IMR-90 (cell line): ENCODE results near the gene MTMR3. TPM values are rescaled to one million over a fixed set of nuclear protein-coding genes. Genes with fewer than 3 reads are reported as not detected.

Experiments used
- ATAC-seq: fragments of 200-7000 bp; cut with Tn5 transposase; 2 replicates; pipeline ENCODE4 v1.9.1; 2020; ENCODE audit warnings: low read depth, mild to moderate bottlenecking, moderate library complexity
- BruUV-seq: library from RNA; stranded (reverse); fragments of 400-500 nt; replicated peaks from 2 replicates; lab custom pipeline; 2021; lab: Mats Ljungman, UMichigan
- CTCF ChIA-PET: fragments of 300-600 bp; formaldehyde crosslinking; extraction: SDS; loops from one replicate; lab custom pipeline; 2021; ENCODE audit warnings: antibody characterized with exemption; lab: Yijun Ruan, JAX
- POLR2A ChIA-PET: fragments of 300-600 bp; sonication (Branson Sonifier 250); formaldehyde crosslinking; loops from one replicate; lab custom pipeline; 2022; ENCODE audit warnings: antibody characterized with exemption; ENCODE audit not compliant: unreplicated experiment; lab: Charles Lee
- DNase-seq: peaks from one replicate; pipeline ENCODE4 v3.0.0; 2013
- H2AFZ ChIP-seq: replicated peaks from 2 replicates; pipeline ENCODE3; 2013; ENCODE audit warnings: low read length, mild to moderate bottlenecking; ENCODE audit not compliant: poor library complexity
- H2AK5ac ChIP-seq: 2 replicates; pipeline ENCODE4 v1.6.1; 2013; ENCODE audit warnings: low read depth, low read length, inconsistent platforms
- H2AK9ac ChIP-seq: replicated peaks from 2 replicates; pipeline ENCODE3; 2013; ENCODE audit warnings: mild to moderate bottlenecking, low read depth, low read length, moderate library complexity; ENCODE audit not compliant: poor library complexity
- H2BK120ac ChIP-seq: 2 replicates; pipeline ENCODE4 v1.6.1; 2013; ENCODE audit warnings: low read depth, low read length, inconsistent platforms
- H2BK15ac ChIP-seq: 3 replicates; pipeline ENCODE4 v1.6.1; 2013; ENCODE audit warnings: low read depth, low read length, inconsistent platforms
- H2BK20ac ChIP-seq: 2 replicates; pipeline ENCODE4 v1.6.1; 2013; ENCODE audit warnings: low read depth, mild to moderate bottlenecking, inconsistent platforms, low read length, moderate library complexity
- H2BK5ac ChIP-seq: 2 replicates; pipeline ENCODE4 v1.6.1; 2013; ENCODE audit warnings: mild to moderate bottlenecking, low read depth, low read length, inconsistent platforms; ENCODE audit not compliant: poor library complexity, severe bottlenecking
- H3K14ac ChIP-seq: replicated peaks from 2 replicates; pipeline ENCODE4 v1.6.1; 2013; ENCODE audit warnings: low read depth, low read length, inconsistent platforms
- H3K18ac ChIP-seq: 2 replicates; pipeline ENCODE4 v1.6.1; 2013; ENCODE audit warnings: low read depth, low read length, control low read depth
- H3K23ac ChIP-seq: 2 replicates; pipeline ENCODE4 v1.6.1; 2013; ENCODE audit warnings: low read depth, low read length, inconsistent platforms
- H3K27ac ChIP-seq: 2 replicates; pipeline ENCODE4 v1.5.1; 2013; ENCODE audit warnings: mild to moderate bottlenecking, control low read depth, low read length; ENCODE audit not compliant: insufficient read depth
- H3K27me3 ChIP-seq: 2 replicates; pipeline ENCODE4 v1.6.1; 2013; ENCODE audit warnings: low read length; ENCODE audit not compliant: control insufficient read depth, insufficient read depth
- H3K36me3 ChIP-seq: 2 replicates; pipeline ENCODE4 v1.6.1; 2013; ENCODE audit warnings: low read length, mixed read lengths; ENCODE audit not compliant: control insufficient read depth, insufficient read depth
- H3K4ac ChIP-seq: 2 replicates; pipeline ENCODE4 v1.6.1; 2013; ENCODE audit warnings: low read depth, low read length, inconsistent platforms
- H3K4me1 ChIP-seq: 2 replicates; pipeline ENCODE4 v1.6.1; 2013; ENCODE audit warnings: low read length, mixed read lengths; ENCODE audit not compliant: control insufficient read depth, insufficient read depth
- H3K4me2 ChIP-seq: 2 replicates; pipeline ENCODE4 v1.6.1; 2013; ENCODE audit warnings: low read depth, mild to moderate bottlenecking, control low read depth, low read length, moderate library complexity
- H3K4me3 ChIP-seq: 2 replicates; pipeline ENCODE4 v1.5.1; 2013; ENCODE audit warnings: low read depth, mild to moderate bottlenecking, control low read depth, low read length, moderate library complexity; ENCODE audit not compliant: insufficient read depth
- H3K56ac ChIP-seq: 2 replicates; pipeline ENCODE4 v1.6.1; 2013; ENCODE audit warnings: low read length, inconsistent platforms; ENCODE audit not compliant: insufficient read depth; ENCODE audit errors: extremely low read depth
- H3K79me1 ChIP-seq, 2 experiments: 2 replicates each; pipeline ENCODE4 v1.6.1; 2013; ENCODE audit warnings: low read length in 2 of 2, inconsistent platforms in 1 of 2, low read depth in 1 of 2
- H3K9ac ChIP-seq: 2 replicates; pipeline ENCODE4 v1.6.1; 2013; ENCODE audit warnings: low read depth, low read length, control low read depth
- H3K9me1 ChIP-seq: 2 replicates; pipeline ENCODE4 v1.6.1; 2013; ENCODE audit warnings: low read length, inconsistent platforms; ENCODE audit not compliant: insufficient read depth
- H3K9me3 ChIP-seq: 2 replicates; pipeline ENCODE4 v1.6.1; 2013; ENCODE audit warnings: low read length; ENCODE audit not compliant: control insufficient read depth, insufficient read depth
- H4K20me1 ChIP-seq: 2 replicates; pipeline ENCODE4 v1.6.1; 2013; ENCODE audit warnings: low read length, inconsistent platforms; ENCODE audit not compliant: insufficient read depth
- H4K5ac ChIP-seq: 2 replicates; pipeline ENCODE4 v1.6.1; 2013; ENCODE audit warnings: mild to moderate bottlenecking, low read depth, low read length, control low read depth
- H4K8ac ChIP-seq, 2 experiments: 2 replicates each; pipeline ENCODE4 v1.6.1; 2013; ENCODE audit warnings: low read depth in 2 of 2, low read length in 2 of 2, control low read depth in 1 of 2, inconsistent platforms in 1 of 2
- H4K91ac ChIP-seq: 2 replicates; pipeline ENCODE4 v1.6.1; 2013; ENCODE audit warnings: low read depth, low read length, inconsistent platforms; ENCODE audit not compliant: insufficient read depth
- BHLHE40 ChIP-seq: fragments of 150-350 bp; IDR thresholded peaks from 2 replicates; pipeline ENCODE4 v1.6.1; 2016; ENCODE audit warnings: mild to moderate bottlenecking, low read depth, low read length
- CEBPB ChIP-seq: IDR thresholded peaks from 2 replicates; pipeline ENCODE4 v1.6.1; 2012; ENCODE audit warnings: low read depth, low read length, improper control_type of control experiment
- CHD1 ChIP-seq: IDR thresholded peaks from 2 replicates; pipeline ENCODE4 v1.6.1; 2012; ENCODE audit warnings: low read depth, low read length, improper control_type of control experiment
- FOS ChIP-seq: fragments of 150-350 bp; IDR thresholded peaks from 2 replicates; pipeline ENCODE4 v1.6.1; 2016; ENCODE audit warnings: low read depth, low read length
- MAFK ChIP-seq: IDR thresholded peaks from 2 replicates; pipeline ENCODE4 v1.6.1; 2012; ENCODE audit warnings: low read depth, low read length, improper control_type of control experiment
- MXI1 ChIP-seq: IDR thresholded peaks from 2 replicates; pipeline ENCODE4 v1.6.1; 2012; ENCODE audit warnings: low read depth, mild to moderate bottlenecking, low read length, moderate library complexity, borderline replicate concordance
- POLR2A ChIP-seq: IDR thresholded peaks from 2 replicates; pipeline ENCODE4 v1.6.1; 2012; ENCODE audit warnings: mild to moderate bottlenecking, low read depth, low read length
- RAD21 ChIP-seq: IDR thresholded peaks from 2 replicates; pipeline ENCODE4 v1.6.1; 2012; ENCODE audit warnings: low read length, improper control_type of control experiment
- RCOR1 ChIP-seq: IDR thresholded peaks from 2 replicates; pipeline ENCODE4 v1.6.1; 2012; ENCODE audit warnings: mild to moderate bottlenecking, low read length, improper control_type of control experiment; ENCODE audit not compliant: insufficient replicate concordance
- RFX5 ChIP-seq: IDR thresholded peaks from 2 replicates; pipeline ENCODE4 v1.8.0; 2012; ENCODE audit warnings: low read depth, mild to moderate bottlenecking, low read length, moderate library complexity
- SMC3 ChIP-seq: fragments of 150-350 bp; IDR thresholded peaks from 2 replicates; pipeline ENCODE4 v1.6.1; 2016; ENCODE audit warnings: low read depth, mild to moderate bottlenecking, antibody characterized with exemption, low read length, moderate library complexity
- WGBS, 2 experiments: methylation state at CpG; one replicate each; pipeline versions ENCODE4 v1.1.5 to v1.1.7; 2013; ENCODE audit warnings: missing lambda C conversion rate in 2 of 2; ENCODE audit not compliant: insufficient read length in 1 of 2; ENCODE audit errors: extremely low coverage in 2 of 2; 5-methylcytosine and 5-hydroxymethylcytosine counted together
- dilution Hi-C: fragments of 300-500 bp; cut with HindIII; formaldehyde crosslinking; loops from one replicate; pipeline ENCODE4 v1.14.3; 2018; ENCODE audit warnings: low sequenced_read_pairs; ENCODE audit not compliant: unreplicated experiment
- in situ Hi-C: fragments of 300-500 bp; cut with MboI; formaldehyde crosslinking; loops from 3 replicates; pipeline ENCODE4 v1.14.3; 2019; ENCODE audit warnings: low sequenced_read_pairs, inconsistent platforms, mixed read lengths
- intact Hi-C: fragments of 100-400 bp; cut with micrococcal nuclease; formaldehyde crosslinking; loops from 2 replicates; pipeline ENCODE4 v1.10.0; 2022
- polyA plus RNA-seq, 3 experiments: library from polyadenylated mRNA; depleted of rRNA; stranded (reverse); fragments of >200 nt; gene quantifications; 2 replicates each; pipeline ENCODE4 v1.2.3, GENCODE V29; 2012; ENCODE audit warnings: low replicate concordance in 1 of 3
- total RNA-seq: library from RNA; depleted of rRNA; stranded (reverse); fragments of >200 nt; gene quantifications from 2 replicates; pipeline ENCODE4 v1.2.3, GENCODE V29; 2012
- TF ChIP-seq, protein P1 (sequence below): fragments of 150-350 bp; IDR thresholded peaks from 2 replicates; pipeline ENCODE4 v1.6.1; 2017; ENCODE audit warnings: mild to moderate bottlenecking, antibody characterized with exemption, low read length, low read depth
- TF ChIP-seq, protein P2 (sequence below): fragments of 150-350 bp; IDR thresholded peaks from 2 replicates; pipeline ENCODE4 v1.6.1; 2016; ENCODE audit warnings: low read depth, mild to moderate bottlenecking, low read length, moderate library complexity, borderline replicate concordance
- TF ChIP-seq, protein P3 (sequence below): conservative IDR thresholded peaks from 2 replicates; pipeline ENCODE4 v1.5.1; 2012; ENCODE audit warnings: mild to moderate bottlenecking, low read depth, low read length, improper control_type of control experiment

The MTMR3 gene
- total and polyA plus RNA-seq, 2 of the 4 experiments (the other 2 are of a cell fraction), result 21.3 to 29.4 TPM

DNA sequence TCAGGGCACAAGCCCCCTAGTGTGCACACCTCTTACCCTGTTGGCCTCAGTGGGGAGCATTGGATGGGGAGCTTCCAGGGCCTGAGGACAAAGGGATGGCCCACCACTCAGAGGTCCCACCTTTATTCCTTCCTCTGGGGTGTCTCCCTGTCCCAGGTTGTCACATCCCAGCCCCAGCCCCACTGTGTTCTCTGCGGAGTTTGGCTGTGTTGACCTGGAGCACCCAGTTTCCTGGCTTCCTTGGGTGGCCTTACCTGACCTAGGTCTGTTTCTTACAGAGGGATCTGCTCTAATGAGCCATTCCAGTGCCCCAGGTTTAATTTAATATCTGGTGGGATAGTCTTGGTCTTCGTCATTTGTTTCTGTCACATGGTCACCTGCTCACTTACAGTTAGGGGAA is 158.5 kb downstream of the MTMR3 start:
- no peak overlapping the region for H2BK15ac ChIP-seq
- no peak overlapping the region for H3K4ac ChIP-seq
- H4K91ac ChIP-seq, result no peak overlapping the region
- H2BK20ac ChIP-seq, result no peak overlapping the region
- intact Hi-C loops, result no loop called here
- in situ Hi-C loops, result no loop called here
- no peaks in the 10 kb centered on the region for H3K36me3 ChIP-seq
- no CpG with 5 or more reads among the region's 2 CpGs for WGBS, 2 experiments
- ATAC-seq (no peak), DNase-seq (no peak)
- H3K56ac ChIP-seq, result no peak overlapping the region
- no peak overlapping the region for H2BK120ac ChIP-seq
- no peak overlapping the region for H4K5ac ChIP-seq
- no peak overlapping the region for H2AK9ac ChIP-seq
- H3K4me2 ChIP-seq, result no peak overlapping the region
- H2AK5ac ChIP-seq, result no peak overlapping the region; the same call in 1 of the 2 replicates
- peaks cover 7% of the 10 kb centered on the region for H3K4me1 ChIP-seq
- peaks cover 11% of the 10 kb centered on the region for H3K9me1 ChIP-seq
- no peak overlapping the region for H3K23ac ChIP-seq
- H3K79me1 ChIP-seq, result no peaks in the 10 kb centered on the region
- TF ChIP-seq RFX5 (no peak), MXI1 (no peak), FOS (no peak), CEBPB (no peak), MAFK (no peak), SMC3 (no peak), POLR2A (no peak), CHD1 (no peak), RAD21 (no peak), RCOR1 (no peak), BHLHE40 (no peak)
- TF ChIP-seq, protein P1, sequence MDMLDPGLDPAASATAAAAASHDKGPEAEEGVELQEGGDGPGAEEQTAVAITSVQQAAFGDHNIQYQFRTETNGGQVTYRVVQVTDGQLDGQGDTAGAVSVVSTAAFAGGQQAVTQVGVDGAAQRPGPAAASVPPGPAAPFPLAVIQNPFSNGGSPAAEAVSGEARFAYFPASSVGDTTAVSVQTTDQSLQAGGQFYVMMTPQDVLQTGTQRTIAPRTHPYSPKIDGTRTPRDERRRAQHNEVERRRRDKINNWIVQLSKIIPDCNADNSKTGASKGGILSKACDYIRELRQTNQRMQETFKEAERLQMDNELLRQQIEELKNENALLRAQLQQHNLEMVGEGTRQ, result no peak
- TF ChIP-seq, protein P2, sequence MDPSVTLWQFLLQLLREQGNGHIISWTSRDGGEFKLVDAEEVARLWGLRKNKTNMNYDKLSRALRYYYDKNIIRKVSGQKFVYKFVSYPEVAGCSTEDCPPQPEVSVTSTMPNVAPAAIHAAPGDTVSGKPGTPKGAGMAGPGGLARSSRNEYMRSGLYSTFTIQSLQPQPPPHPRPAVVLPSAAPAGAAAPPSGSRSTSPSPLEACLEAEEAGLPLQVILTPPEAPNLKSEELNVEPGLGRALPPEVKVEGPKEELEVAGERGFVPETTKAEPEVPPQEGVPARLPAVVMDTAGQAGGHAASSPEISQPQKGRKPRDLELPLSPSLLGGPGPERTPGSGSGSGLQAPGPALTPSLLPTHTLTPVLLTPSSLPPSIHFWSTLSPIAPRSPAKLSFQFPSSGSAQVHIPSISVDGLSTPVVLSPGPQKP, result no peak
- TF ChIP-seq, protein P3, sequence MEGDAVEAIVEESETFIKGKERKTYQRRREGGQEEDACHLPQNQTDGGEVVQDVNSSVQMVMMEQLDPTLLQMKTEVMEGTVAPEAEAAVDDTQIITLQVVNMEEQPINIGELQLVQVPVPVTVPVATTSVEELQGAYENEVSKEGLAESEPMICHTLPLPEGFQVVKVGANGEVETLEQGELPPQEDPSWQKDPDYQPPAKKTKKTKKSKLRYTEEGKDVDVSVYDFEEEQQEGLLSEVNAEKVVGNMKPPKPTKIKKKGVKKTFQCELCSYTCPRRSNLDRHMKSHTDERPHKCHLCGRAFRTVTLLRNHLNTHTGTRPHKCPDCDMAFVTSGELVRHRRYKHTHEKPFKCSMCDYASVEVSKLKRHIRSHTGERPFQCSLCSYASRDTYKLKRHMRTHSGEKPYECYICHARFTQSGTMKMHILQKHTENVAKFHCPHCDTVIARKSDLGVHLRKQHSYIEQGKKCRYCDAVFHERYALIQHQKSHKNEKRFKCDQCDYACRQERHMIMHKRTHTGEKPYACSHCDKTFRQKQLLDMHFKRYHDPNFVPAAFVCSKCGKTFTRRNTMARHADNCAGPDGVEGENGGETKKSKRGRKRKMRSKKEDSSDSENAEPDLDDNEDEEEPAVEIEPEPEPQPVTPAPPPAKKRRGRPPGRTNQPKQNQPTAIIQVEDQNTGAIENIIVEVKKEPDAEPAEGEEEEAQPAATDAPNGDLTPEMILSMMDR, result no peak
- no peak overlapping the region for H2BK5ac ChIP-seq
- H3K27ac ChIP-seq, result no peak overlapping the region
- no peak overlapping the region for H3K18ac ChIP-seq
- no TSS peak for BruUV-seq
- POLR2A ChIA-PET, result no interaction called here
- H4K8ac ChIP-seq, result no peak overlapping the region
- dilution Hi-C loops, result loop anchor here (25.0 kb wide), 1 partner anchor 354 kb away; no protein-coding TSS in a partner anchor
- no peak overlapping the region for H3K4me3 ChIP-seq
- CTCF ChIA-PET, result no interaction called here
- H3K27me3 ChIP-seq, result no peaks in the 10 kb centered on the region
- H3K14ac ChIP-seq, result no peak overlapping the region
- H3K9me3 ChIP-seq, result no peaks in the 10 kb centered on the region
- H3K9ac ChIP-seq, result no peak overlapping the region
- no peak overlapping the region for H2AFZ ChIP-seq
- H4K20me1 ChIP-seq, result no peaks in the 10 kb centered on the region
